ENCODE results near the gene CDR2.

CDR2 gene

GRCh38 chr16:22394121-22394520, 19.7 kb upstream of the CDR2 start:
- CTCF ChIA-PET, result no interaction called here
- Mint-ChIP-seq H3K27ac (no peak overlapping the region), H3K4me1 (no peaks in the 10 kb centered on the region), H3K27me3 (peaks cover 4% of the 10 kb centered on the region), H3K4me3 (no peak overlapping the region), H3K9me3 (no peaks in the 10 kb centered on the region), H3K36me3 (peaks cover 5% of the 10 kb centered on the region)
- no peak for DNase-seq

GRCh38 chr16:22388101-22388644, 13.8 kb upstream of the CDR2 start:
- H3K27me3 Mint-ChIP-seq, result no peaks in the 10 kb centered on the region
- no peaks in the 10 kb centered on the region for H3K36me3 Mint-ChIP-seq
- H3K27ac Mint-ChIP-seq, result no peak overlapping the region
- no peaks in the 10 kb centered on the region for H3K9me3 Mint-ChIP-seq
- no peak overlapping the region for H3K4me3 Mint-ChIP-seq
- DNase-seq, result no peak
- CTCF ChIA-PET, result interaction anchor here (0.8 kb wide), 1 partner anchor 20 kb away, joined by 3 read pairs; no protein-coding TSS in a partner anchor
- no peaks in the 10 kb centered on the region for H3K4me1 Mint-ChIP-seq

- no peak overlapping the region for H3K4me3 Mint-ChIP-seq
- peaks cover 6% of the 10 kb centered on the region for H3K4me1 Mint-ChIP-seq
- CTCF ChIA-PET, result no interaction called here
- H3K36me3 Mint-ChIP-seq, result no peaks in the 10 kb centered on the region
- no peaks in the 10 kb centered on the region for H3K9me3 Mint-ChIP-seq
- no peaks in the 10 kb centered on the region for H3K27me3 Mint-ChIP-seq
- H3K27ac Mint-ChIP-seq, result no peak overlapping the region
- no peak for DNase-seq
Measured at GRCh38 chr16:22386976-22387375, 12.6 kb upstream of the CDR2 start.

GRCh38 chr16:22385196-22385595, 10.8 kb upstream of the CDR2 start:
- CTCF ChIA-PET, result no interaction called here
- DNase-seq, result no peak
- Mint-ChIP-seq H3K27ac (no peak overlapping the region), H3K9me3 (no peaks in the 10 kb centered on the region), H3K36me3 (peaks cover 3% of the 10 kb centered on the region), H3K4me3 (no peak overlapping the region), H3K4me1 (peaks cover 24% of the 10 kb centered on the region), H3K27me3 (no peaks in the 10 kb centered on the region)

- DNase-seq, result no peak
- no peak overlapping the region for H3K4me3 Mint-ChIP-seq
- peaks cover 3% of the 10 kb centered on the region for H3K36me3 Mint-ChIP-seq
- no peak overlapping the region for H3K27ac Mint-ChIP-seq
- no peaks in the 10 kb centered on the region for H3K27me3 Mint-ChIP-seq
- CTCF ChIA-PET, result interaction anchor here (1.2 kb wide), 1 partner anchor 26 kb away, joined by 4 read pairs; no protein-coding TSS in a partner anchor
- H3K4me1 Mint-ChIP-seq, result peaks cover 26% of the 10 kb centered on the region
- no peaks in the 10 kb centered on the region for H3K9me3 Mint-ChIP-seq
Measured at GRCh38 chr16:22383827-22384226, 9.4 kb upstream of the CDR2 start.

GRCh38 chr16:22381392-22381791, 7.0 kb upstream of the CDR2 start:
- Mint-ChIP-seq H3K27ac (peak overlapping the region; percentile 95), H3K4me3 (peak overlapping the region; percentile 50), H3K27me3 (no peaks in the 10 kb centered on the region)

GRCh38 chr16:22380529-22380928, 6.1 kb upstream of the CDR2 start:
- H3K27ac Mint-ChIP-seq, result no peak overlapping the region
- H3K36me3 Mint-ChIP-seq, result peaks cover 3% of the 10 kb centered on the region
- H3K4me3 Mint-ChIP-seq, result no peak overlapping the region
- CTCF ChIA-PET, result no interaction called here
- DNase-seq, result no peak
- H3K4me1 Mint-ChIP-seq, result peaks cover 32% of the 10 kb centered on the region
- no peaks in the 10 kb centered on the region for H3K9me3 Mint-ChIP-seq
- H3K27me3 Mint-ChIP-seq, result no peaks in the 10 kb centered on the region

More at GRCh38 chr16:22381392-22381791, 7.0 kb upstream of the CDR2 start:
- H3K4me1 Mint-ChIP-seq, result peaks cover 26% of the 10 kb centered on the region
- H3K36me3 Mint-ChIP-seq, result peaks cover 3% of the 10 kb centered on the region
- no peaks in the 10 kb centered on the region for H3K9me3 Mint-ChIP-seq
- DNase-seq, result no peak
- CTCF ChIA-PET, result no interaction called here

- Mint-ChIP-seq H3K27me3 (peaks cover 3% of the 10 kb centered on the region), H3K4me3 (no peak overlapping the region), H3K9me3 (no peaks in the 10 kb centered on the region), H3K4me1 (peaks cover 38% of the 10 kb centered on the region), H3K27ac (no peak overlapping the region), H3K36me3 (peaks cover 3% of the 10 kb centered on the region)
- CTCF ChIA-PET, result no interaction called here
- no peak for DNase-seq
Measured at GRCh38 chr16:22379656-22380055, 5.2 kb upstream of the CDR2 start.

GRCh38 chr16:22375963-22376640, 1.7 kb upstream of the CDR2 start:
- Mint-ChIP-seq H3K9me3 (no peaks in the 10 kb centered on the region), H3K36me3 (peaks cover 21% of the 10 kb centered on the region), H3K4me1 (peaks cover 42% of the 10 kb centered on the region), H3K4me3 (peak overlapping the region; percentile 49), H3K27me3 (peaks cover 6% of the 10 kb centered on the region), H3K27ac (no peak overlapping the region)
- CTCF ChIA-PET, result interaction anchor here (1.3 to 1.7 kb wide), 3 partner anchors 22 to 55 kb away, joined by 3 to 7 read pairs (median 3); no protein-coding TSS in a partner anchor
- DNase-seq, result no peak

GRCh38 chr16:22375117-22375962, 921 bp upstream of the CDR2 start:
- peaks cover 42% of the 10 kb centered on the region for H3K4me1 Mint-ChIP-seq
- peaks cover 6% of the 10 kb centered on the region for H3K27me3 Mint-ChIP-seq
- peaks cover 27% of the 10 kb centered on the region for H3K36me3 Mint-ChIP-seq
- no peaks in the 10 kb centered on the region for H3K9me3 Mint-ChIP-seq
- CTCF ChIA-PET, result interaction anchor here (0.6 to 1.7 kb wide), 6 partner anchors 22 to 75 kb away, joined by 3 to 7 read pairs (median 3); no protein-coding TSS in a partner anchor
- peak; percentile 31 for DNase-seq
- H3K27ac Mint-ChIP-seq, result peak overlapping the region; percentile 97
- peak overlapping the region; percentile 91 for H3K4me3 Mint-ChIP-seq

- Mint-ChIP-seq H3K4me1 (peaks cover 54% of the 10 kb centered on the region), H3K4me3 (peak overlapping the region; percentile 91), H3K27me3 (peaks cover 6% of the 10 kb centered on the region), H3K9me3 (no peaks in the 10 kb centered on the region), H3K36me3 (peaks cover 34% of the 10 kb centered on the region), H3K27ac (peak overlapping the region; percentile 97)
- CTCF ChIA-PET, result interaction anchor here (0.7 to 1.5 kb wide), 5 partner anchors 15 to 74 kb away, joined by 3 to 6 read pairs (median 4); no protein-coding TSS in a partner anchor
- peak; percentile 46 for DNase-seq
Measured at GRCh38 chr16:22373662-22374310, 633 bp downstream of the CDR2 start.

- DNase-seq, result peak; percentile 41
- H3K4me1 Mint-ChIP-seq, result peaks cover 60% of the 10 kb centered on the region
- H3K27me3 Mint-ChIP-seq, result peaks cover 6% of the 10 kb centered on the region
- no peaks in the 10 kb centered on the region for H3K9me3 Mint-ChIP-seq
- CTCF ChIA-PET, result interaction anchor here (0.7 to 1.3 kb wide), 4 partner anchors 14 to 52 kb away, joined by 3 to 6 read pairs (median 4); no protein-coding TSS in a partner anchor
- peak overlapping the region; percentile 91 for H3K4me3 Mint-ChIP-seq
- H3K27ac Mint-ChIP-seq, result peak overlapping the region; percentile 97
- H3K36me3 Mint-ChIP-seq, result peaks cover 39% of the 10 kb centered on the region
Measured at GRCh38 chr16:22372882-22373661, 1.3 kb downstream of the CDR2 start.

- peak overlapping the region; percentile 37 for H3K4me3 Mint-ChIP-seq
- peaks cover 57% of the 10 kb centered on the region for H3K36me3 Mint-ChIP-seq
- no peak for DNase-seq
- H3K27me3 Mint-ChIP-seq, result peaks cover 6% of the 10 kb centered on the region
- CTCF ChIA-PET, result no interaction called here
- peaks cover 72% of the 10 kb centered on the region for H3K4me1 Mint-ChIP-seq
- H3K27ac Mint-ChIP-seq, result peak overlapping the region; percentile 80
- H3K9me3 Mint-ChIP-seq, result no peaks in the 10 kb centered on the region
Measured at GRCh38 chr16:22370038-22370820, 4.2 kb downstream of the CDR2 start.
